PC-9 (cell line): ENCODE measurements around the gene ARMC2. TPM values are rescaled to one million over a fixed set of nuclear protein-coding genes. Genes with fewer than 3 reads are reported as not detected.

Experiments used
- BruUV-seq: library from RNA; stranded (reverse); fragments of 400-500 nt; replicated peaks from 2 replicates; lab custom pipeline; 2021; lab: Mats Ljungman, UMichigan
- CTCF ChIA-PET: fragments of 300-600 bp; sonication (Branson Sonifier 250); formaldehyde crosslinking; loops from one replicate; lab custom pipeline; 2022; ENCODE audit warnings: antibody characterized with exemption; lab: Charles Lee
- POLR2A ChIA-PET: fragments of 300-600 bp; sonication (Branson Sonifier 250); formaldehyde crosslinking; loops from one replicate; lab custom pipeline; 2022; ENCODE audit warnings: antibody characterized with exemption; ENCODE audit not compliant: unreplicated experiment; lab: Charles Lee
- DNase-seq, 2 experiments: peaks; one replicate each; pipeline versions ENCODE4 v3.0.0 to v3.0.0-alpha.2; 2015 to 2022; ENCODE audit warnings: mixed read lengths in 1 of 2
- H2AFZ ChIP-seq: fragments of 200-600 bp; sonication (generic); 2 replicates; pipeline ENCODE4 v1.8.1; 2017; ENCODE audit warnings: antibody characterized with exemption
- H3F3A ChIP-seq: fragments of 200-600 bp; sonication (generic); 2 replicates; pipeline ENCODE4 v1.8.1; 2017; ENCODE audit warnings: antibody characterized with exemption, mild to moderate bottlenecking, low read depth; ENCODE audit not compliant: insufficient read depth
- H3K27ac ChIP-seq: fragments of 200-600 bp; sonication (generic); 2 replicates; pipeline ENCODE4 v1.6.1; 2016; ENCODE audit warnings: mixed run types
- H3K27me3 ChIP-seq: fragments of 200-600 bp; sonication (generic); 2 replicates; pipeline ENCODE4 v1.6.1; 2016; ENCODE audit warnings: low read depth, mixed run types; ENCODE audit not compliant: insufficient read depth
- H3K36me3 ChIP-seq: fragments of 200-600 bp; sonication (generic); 2 replicates; pipeline ENCODE4 v1.6.1; 2016; ENCODE audit warnings: low read depth, mixed run types
- H3K4me1 ChIP-seq: fragments of 200-600 bp; sonication (generic); replicated peaks from 2 replicates; pipeline ENCODE4 v1.6.1; 2016; ENCODE audit warnings: mixed run types; ENCODE audit not compliant: insufficient read depth
- H3K4me2 ChIP-seq: fragments of 200-600 bp; sonication (generic); 2 replicates; pipeline ENCODE4 v1.6.1; 2017; ENCODE audit warnings: mixed run types
- H3K4me3 ChIP-seq: fragments of 200-600 bp; sonication (generic); 2 replicates; pipeline ENCODE4 v1.6.1; 2016; ENCODE audit warnings: mixed run types
- H3K79me2 ChIP-seq: fragments of 200-600 bp; sonication (generic); 2 replicates; pipeline ENCODE4 v1.6.1; 2017; ENCODE audit warnings: low read depth, mixed run types
- H3K9me2 ChIP-seq: fragments of 200-600 bp; sonication (generic); 2 replicates; pipeline ENCODE4 v1.8.1; 2017; ENCODE audit warnings: mild to moderate bottlenecking; ENCODE audit not compliant: insufficient read depth
- H3K9me3 ChIP-seq: fragments of 200-600 bp; sonication (generic); 2 replicates; pipeline ENCODE4 v1.8.1; 2016; ENCODE audit warnings: low read depth; ENCODE audit not compliant: insufficient read depth
- H4K20me1 ChIP-seq: fragments of 200-600 bp; sonication (generic); 2 replicates; pipeline ENCODE4 v1.8.1; 2017; ENCODE audit not compliant: insufficient read depth
- CTCF ChIP-seq: fragments of 200-600 bp; sonication (generic); conservative IDR thresholded peaks from 2 replicates; pipeline ENCODE4 v1.6.1; 2017; ENCODE audit warnings: mixed run types, antibody characterized with exemption, mild to moderate bottlenecking, moderate library complexity
- EZH2 ChIP-seq: fragments of 200-600 bp; sonication (generic); IDR thresholded peaks from 2 replicates; pipeline ENCODE4 v1.8.0; 2017; ENCODE audit warnings: antibody characterized with exemption, low read depth
- intact Hi-C: fragments of 100-400 bp; cut with micrococcal nuclease; formaldehyde crosslinking; loops from one replicate; pipeline ENCODE4 v1.10.0; 2022; ENCODE audit not compliant: unreplicated experiment
- total RNA-seq: library from RNA; stranded (reverse); gene quantifications from 2 replicates; pipeline ENCODE4 v1.2.3, GENCODE V29; 2021

ARMC2 gene
- total RNA-seq, 1 experiment from 2014 or later, result 15.5 TPM

- intact Hi-C loops, result loop anchor here (2.0 kb wide), 1 partner anchor 177 kb away; no protein-coding TSS in a partner anchor
- peak in 1 of 2 experiments; percentile 50 for DNase-seq
- peak overlapping the region; percentile 37 for H3K4me2 ChIP-seq
- peaks cover 11% of the 10 kb centered on the region; the same call in 1 of the 2 replicates for H3F3A ChIP-seq
- no TSS peak for BruUV-seq
- H3K27ac ChIP-seq, result peak overlapping the region; percentile 57
- H3K27me3 ChIP-seq, result no peaks in the 10 kb centered on the region
- no peaks in the 10 kb centered on the region for H4K20me1 ChIP-seq
- no peak overlapping the region for H3K4me3 ChIP-seq
- no peaks in the 10 kb centered on the region for H3K36me3 ChIP-seq
- POLR2A ChIA-PET, result interaction anchor here (0.5 to 0.6 kb wide), 2 partner anchors 202 to 354 kb away, joined by 5 to 7 read pairs; no protein-coding TSS in a partner anchor
- no peaks in the 10 kb centered on the region for H3K9me3 ChIP-seq
- no peaks in the 10 kb centered on the region for H3K79me2 ChIP-seq
- TF ChIP-seq CTCF, result no peak
- peak overlapping the region; percentile 37; the same call in 1 of the 2 replicates for H2AFZ ChIP-seq
- H3K4me1 ChIP-seq, result peaks cover 14% of the 10 kb centered on the region
- CTCF ChIA-PET, result no interaction called here
- H3K9me2 ChIP-seq, result no peaks in the 10 kb centered on the region
Measured at GRCh38 chr6:108896111-108896661, 48.0 kb downstream of the ARMC2 start.

GRCh38 chr6:108897371-108897770 lies 49.1 kb downstream of the ARMC2 start:
- POLR2A ChIA-PET, result no interaction called here
- Histone ChIP-seq H3K27me3 (no peaks in the 10 kb centered on the region), H2AFZ (no peak overlapping the region), H4K20me1 (no peaks in the 10 kb centered on the region), H3K79me2 (no peaks in the 10 kb centered on the region), H3K9me3 (no peaks in the 10 kb centered on the region), H3K4me3 (no peak overlapping the region), H3K27ac (no peak overlapping the region), H3F3A (peaks cover 11% of the 10 kb centered on the region; the same call in 1 of the 2 replicates), H3K9me2 (no peaks in the 10 kb centered on the region), H3K36me3 (no peaks in the 10 kb centered on the region), H3K4me1 (peaks cover 14% of the 10 kb centered on the region), H3K4me2 (no peak overlapping the region)
- intact Hi-C loops, result loop anchor here (2.0 kb wide), 1 partner anchor 175 kb away; no protein-coding TSS in a partner anchor
- peak in 1 of 2 experiments; percentile 39 for DNase-seq
- no TSS peak for BruUV-seq
- no peak for TF ChIP-seq CTCF
- no peak for TF ChIP-seq EZH2
- CTCF ChIA-PET, result no interaction called here

GRCh38 chr6:108902382-108902792 lies 54.2 kb downstream of the ARMC2 start:
- Histone ChIP-seq H2AFZ (no peak overlapping the region), H3K27ac (no peak overlapping the region), H3K9me3 (no peaks in the 10 kb centered on the region), H3F3A (no peaks in the 10 kb centered on the region), H4K20me1 (no peaks in the 10 kb centered on the region), H3K36me3 (no peaks in the 10 kb centered on the region), H3K9me2 (no peaks in the 10 kb centered on the region), H3K4me1 (no peaks in the 10 kb centered on the region), H3K27me3 (no peaks in the 10 kb centered on the region), H3K4me2 (no peak overlapping the region), H3K4me3 (no peak overlapping the region), H3K79me2 (no peaks in the 10 kb centered on the region)
- BruUV-seq, result no TSS peak
- intact Hi-C loops, result no loop called here
- TF ChIP-seq CTCF (no peak), EZH2 (no peak)
- ChIA-PET CTCF (no interaction called here), POLR2A (no interaction called here)
- no peak for DNase-seq
